Stomach (tissue), 9 donors: Measurements from ENCODE around the gene TBCD. TPM values are rescaled to one million over a fixed set of nuclear protein-coding genes. Genes with fewer than 3 reads are reported as not detected.

ENCODE experiments used
- DNase-seq, 2 donors: peaks; one replicate each; pipeline versions ENCODE4 v3.0.0 to v3.0.0-alpha.2; 2013 to 2019
- H3K27ac ChIP-seq, 5 donors: fragments of 200-600 bp in 4 of 5; sonication (generic) in 4 of 5; one replicate each; pipeline ENCODE4 v1.5.1; 2013 to 2019; ENCODE audit warnings: mild to moderate bottlenecking in 1 of 5, moderate library complexity in 1 of 5
- H3K27me3 ChIP-seq, 3 donors: fragments of 200-600 bp; sonication (generic); one replicate each; pipeline ENCODE4 v1.5.1; 2017 to 2019; ENCODE audit warnings: mixed run types in 1 of 3
- H3K36me3 ChIP-seq, 4 donors: fragments of 200-600 bp; sonication (generic); 1 replicate in 3 of 4; 2 replicates in 1 of 4; pipeline ENCODE4 v1.5.1; 2016 to 2019
- H3K4me1 ChIP-seq, 4 donors: fragments of 200-600 bp; sonication (generic); one replicate each; pipeline ENCODE4 v1.5.1; 2016 to 2019
- H3K4me3 ChIP-seq, 4 donors: fragments of 200-600 bp; sonication (generic) in 3 of 4; one replicate each; pipeline ENCODE4 v1.5.1; 2016 to 2019; ENCODE audit warnings: mild to moderate bottlenecking in 1 of 4
- H3K9me3 ChIP-seq, 4 donors: fragments of 200-600 bp; sonication (generic); one replicate each; pipeline ENCODE4 v1.5.1; 2016 to 2019
- CTCF ChIP-seq, 7 experiments: fragments of 450-650 bp in 4 of 7; fragments of 200-600 bp in 3 of 7; sonication (generic) in 3 of 7; IDR thresholded peaks; one replicate each; pipeline ENCODE4 v1.5.1; 2016 to 2019; ENCODE audit warnings: antibody characterized with exemption in 7 of 7, control low read depth in 2 of 7, mild to moderate bottlenecking in 1 of 7
- EP300 ChIP-seq: sonication (generic); formaldehyde crosslinking; IDR thresholded peaks from one replicate; pipeline ENCODE4 v1.6.1; 2017; ENCODE audit warnings: antibody characterized with exemption
- POLR2A ChIP-seq, 4 donors: fragments of 450-650 bp; IDR thresholded peaks; one replicate each; pipeline ENCODE4 v1.6.1; 2016; ENCODE audit warnings: antibody characterized with exemption in 4 of 4, control low read depth in 2 of 4, mild to moderate bottlenecking in 1 of 4, moderate library complexity in 1 of 4
- POLR2AphosphoS5 ChIP-seq, 3 donors: sonication (generic); formaldehyde crosslinking; IDR thresholded peaks; one replicate each; pipeline ENCODE4 v1.6.1; 2016; ENCODE audit warnings: antibody characterized with exemption in 3 of 3
- WGBS, 5 donors: extraction: QIAGEN DNeasy Blood & Tissue Kit in 3 of 5; methylation state at CpG; one replicate each; pipeline versions ENCODE4 v1.1.5 to v1.1.7; 2013 to 2018; 5-methylcytosine and 5-hydroxymethylcytosine counted together
- intact Hi-C: fragments of 100-400 bp; cut with DNase I; formaldehyde crosslinking; loops from one replicate; pipeline ENCODE4 v1.15.1; 2023; ENCODE audit warnings: low total_unique reads
- polyA plus RNA-seq, 3 donors: library from polyadenylated mRNA; stranded (reverse); fragments of 200-250 nt; gene quantifications; one replicate each; pipeline ENCODE4 v1.2.3, GENCODE V29; 2013
- total RNA-seq, 5 donors: library from RNA; depleted of rRNA; stranded (reverse); fragments of >200 nt; gene quantifications; one replicate each; pipeline versions ENCODE4 v1.1.0 to v1.2.3, GENCODE V29; 2014 to 2016
- donor health status: healthy with polysubstance abuse.
- donor health status: Bipolar disorder and iron deficiency.
- donor health status: healthy.

TBCD gene
- total and polyA plus RNA-seq, 8 donors, result 51.2 to 155 (median 101) TPM

DNA sequence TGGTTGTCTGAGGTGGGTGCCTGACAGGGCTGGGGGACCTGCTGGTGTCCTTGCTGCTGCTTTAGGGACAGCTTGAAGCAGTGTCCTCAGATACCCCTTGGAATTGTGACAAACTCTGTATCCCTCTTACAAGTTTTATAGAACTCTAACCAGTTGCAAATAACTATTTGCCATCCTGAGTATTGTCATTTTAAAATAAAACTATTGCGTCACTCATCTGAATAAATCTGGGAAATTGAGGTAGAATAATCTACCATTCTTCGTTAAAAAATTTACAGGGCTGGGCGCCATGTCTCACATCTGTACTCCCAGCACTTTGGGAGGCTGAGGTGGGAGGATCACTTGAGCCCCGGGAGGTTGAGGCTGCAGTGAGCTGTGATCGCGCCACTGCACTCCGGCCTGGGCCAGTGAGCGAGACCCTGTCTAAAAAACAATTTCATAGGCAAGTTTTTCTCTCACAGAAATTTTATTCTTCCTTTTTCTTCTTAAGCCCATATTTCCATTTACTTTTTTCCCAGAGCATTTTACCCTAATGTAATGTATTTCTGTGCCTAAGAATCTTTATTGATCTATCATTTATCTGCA is 73.8 kb downstream of the TBCD start:
- peaks cover 0 to 4% (median 1%) of the 10 kb centered on the region in 4 donors for H3K9me3 ChIP-seq
- H3K36me3 ChIP-seq, result peaks cover 8 to 47% (median 28%) of the 10 kb centered on the region in 4 donors
- TF ChIP-seq EP300, result no peak
- TF ChIP-seq CTCF (IDR thresholded peaks at IDR 0.05), result no peak
- TF ChIP-seq POLR2A (IDR thresholded peaks at IDR 0.05), result no peak
- TF ChIP-seq POLR2AphosphoS5 (IDR thresholded peaks at IDR 0.05), result no peak
- H3K4me3 ChIP-seq, result no peak overlapping the region
- H3K27ac ChIP-seq, result no peak overlapping the region
- intact Hi-C loops, result no loop called here
- 94 to 98% (median 97%) methylated on average over 8 of the region's 8 CpGs for WGBS, 5 donors
- H3K4me1 ChIP-seq, result peaks cover 0 to 6% (median 3%) of the 10 kb centered on the region in 4 donors
- no peak for DNase-seq
- no peaks in the 10 kb centered on the region for H3K27me3 ChIP-seq

- no peak for TF ChIP-seq CTCF (IDR thresholded peaks at IDR 0.05)
- no peak for TF ChIP-seq EP300
- no peaks in the 10 kb centered on the region for H3K9me3 ChIP-seq
- H3K27ac ChIP-seq, result no peak overlapping the region
- H3K4me1 ChIP-seq, result peaks cover 0 to 6% (median 3%) of the 10 kb centered on the region in 4 donors
- peaks cover 8 to 48% (median 29%) of the 10 kb centered on the region in 4 donors for H3K36me3 ChIP-seq
- DNase-seq, result no peak
- no peak overlapping the region for H3K4me3 ChIP-seq
- no peaks in the 10 kb centered on the region for H3K27me3 ChIP-seq
- intact Hi-C loops, result no loop called here
Measured at GRCh38 chr17:82826211-82826610, 74.3 kb downstream of the TBCD start.

DNA sequence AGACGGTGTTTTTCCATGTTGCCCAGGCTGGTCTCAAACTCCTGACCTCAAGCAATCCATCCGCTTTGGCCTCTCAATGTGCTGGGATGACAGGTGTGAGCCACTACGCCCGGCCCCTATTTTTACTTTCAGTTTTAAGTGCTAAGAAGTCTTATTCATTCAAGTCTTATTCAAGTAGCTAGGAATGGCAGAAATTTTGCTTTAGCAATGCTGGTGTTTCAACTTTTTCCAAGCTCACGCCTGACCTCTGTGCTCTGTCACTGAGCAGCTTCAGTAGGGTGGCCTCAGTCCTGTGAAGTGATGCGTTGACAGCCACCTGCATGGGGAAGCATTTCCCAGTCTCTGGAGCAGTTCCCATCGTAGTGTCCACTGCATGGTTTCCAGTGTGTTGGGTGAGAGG is 75.1 kb downstream of the TBCD start:
- Histone ChIP-seq H3K9me3 (no peaks in the 10 kb centered on the region), H3K4me1 (peaks cover 0 to 6% (median 3%) of the 10 kb centered on the region in 4 donors), H3K27ac (no peak overlapping the region), H3K36me3 (peaks cover 8 to 47% (median 30%) of the 10 kb centered on the region in 4 donors), H3K4me3 (no peak overlapping the region), H3K27me3 (no peaks in the 10 kb centered on the region)
- TF ChIP-seq CTCF (IDR thresholded peaks at IDR 0.05), result no peak
- TF ChIP-seq POLR2A (IDR thresholded peaks at IDR 0.05), result no peak
- no peak for TF ChIP-seq EP300
- TF ChIP-seq POLR2AphosphoS5 (IDR thresholded peaks at IDR 0.05), result no peak
- 91 to 97% (median 94%) methylated on average over 7 of the region's 7 CpGs for WGBS, 5 donors
- no peak for DNase-seq
- intact Hi-C loops, result no loop called here

- Histone ChIP-seq H3K9me3 (no peaks in the 10 kb centered on the region), H3K4me3 (no peak overlapping the region), H3K4me1 (peaks cover 0 to 6% (median 3%) of the 10 kb centered on the region in 4 donors), H3K27me3 (no peaks in the 10 kb centered on the region), H3K36me3 (peaks cover 12 to 46% (median 42%) of the 10 kb centered on the region in 4 donors), H3K27ac (no peak overlapping the region)
- TF ChIP-seq CTCF (IDR thresholded peaks at IDR 0.05) (no peak), EP300 (no peak), POLR2AphosphoS5 (IDR thresholded peaks at IDR 0.05) (no peak), POLR2A (IDR thresholded peaks at IDR 0.05) (no peak)
- intact Hi-C loops, result no loop called here
- 95 to 97% (median 96%) methylated on average over 26 of the region's 26 CpGs for WGBS, 5 donors
- DNase-seq, result no peak
Measured at GRCh38 chr17:82828875-82829487, 77.1 kb downstream of the TBCD start.
